ENCODE measurements around the gene CXCL12.

CXCL12 gene

DNA sequence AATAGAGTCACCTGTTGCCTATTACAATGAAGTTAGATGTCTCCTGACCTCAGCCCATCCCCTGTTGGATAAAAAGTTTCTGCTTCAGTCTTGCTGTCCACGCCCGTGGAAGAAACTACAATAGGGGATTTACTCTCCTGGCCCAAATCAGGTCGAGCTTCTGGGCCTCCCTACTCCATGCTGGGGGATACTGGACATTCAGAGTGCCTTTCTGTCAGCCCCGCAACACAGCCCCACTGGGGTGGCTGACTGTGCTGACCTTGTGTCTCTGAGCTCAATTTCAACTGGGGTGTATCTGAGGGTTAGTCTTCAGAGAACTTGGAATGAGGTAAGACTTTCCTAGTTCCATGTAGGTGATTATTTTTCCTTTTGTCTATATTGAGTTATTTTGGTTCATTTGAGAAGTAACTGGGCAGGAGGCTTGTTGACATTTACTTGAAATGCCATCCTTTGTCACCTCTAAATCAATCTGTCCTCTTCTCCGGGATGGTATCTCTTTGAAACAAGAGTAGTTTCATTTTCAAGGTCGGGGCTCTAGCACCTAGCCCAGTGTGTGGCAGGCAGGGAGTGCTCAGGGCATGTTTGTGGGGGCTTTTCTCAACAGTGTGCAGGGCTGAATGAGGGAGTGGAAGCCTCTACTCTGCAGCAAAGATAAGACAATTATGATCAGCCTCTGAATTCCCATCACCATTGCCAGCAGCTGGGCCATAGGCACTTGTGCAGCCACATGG lies 17.7 kb upstream of the CXCL12 start:
- DNase-seq = no peak
- in situ Hi-C loops (cut with MboI; ENCODE audit: low pct_unique_long_range_greater_than_20kb, low sequenced_read_pairs) = no loop called here

DNA sequence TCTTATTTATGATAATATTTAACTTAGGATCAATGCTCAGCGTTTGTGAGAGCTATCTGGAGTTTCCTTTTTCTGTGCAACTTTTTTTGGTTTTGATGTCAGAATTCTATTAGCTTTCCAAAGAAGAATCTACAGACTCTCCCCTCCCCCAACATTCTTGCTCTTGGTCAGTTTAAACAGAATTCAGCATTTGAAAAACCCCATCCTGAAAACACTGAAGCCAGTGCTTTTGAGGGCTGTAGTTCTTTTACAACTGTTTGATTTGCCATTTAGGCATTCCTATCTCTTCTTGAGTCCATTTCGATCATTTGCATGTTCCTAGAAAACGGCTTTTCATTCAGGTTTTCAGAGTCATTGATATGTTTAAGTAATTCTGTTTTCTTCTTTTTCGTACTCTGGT lies 15.6 kb upstream of the CXCL12 start:
- no peak for DNase-seq
- in situ Hi-C loops (cut with MboI; ENCODE audit: low pct_unique_long_range_greater_than_20kb, low sequenced_read_pairs) = no loop called here

DNA sequence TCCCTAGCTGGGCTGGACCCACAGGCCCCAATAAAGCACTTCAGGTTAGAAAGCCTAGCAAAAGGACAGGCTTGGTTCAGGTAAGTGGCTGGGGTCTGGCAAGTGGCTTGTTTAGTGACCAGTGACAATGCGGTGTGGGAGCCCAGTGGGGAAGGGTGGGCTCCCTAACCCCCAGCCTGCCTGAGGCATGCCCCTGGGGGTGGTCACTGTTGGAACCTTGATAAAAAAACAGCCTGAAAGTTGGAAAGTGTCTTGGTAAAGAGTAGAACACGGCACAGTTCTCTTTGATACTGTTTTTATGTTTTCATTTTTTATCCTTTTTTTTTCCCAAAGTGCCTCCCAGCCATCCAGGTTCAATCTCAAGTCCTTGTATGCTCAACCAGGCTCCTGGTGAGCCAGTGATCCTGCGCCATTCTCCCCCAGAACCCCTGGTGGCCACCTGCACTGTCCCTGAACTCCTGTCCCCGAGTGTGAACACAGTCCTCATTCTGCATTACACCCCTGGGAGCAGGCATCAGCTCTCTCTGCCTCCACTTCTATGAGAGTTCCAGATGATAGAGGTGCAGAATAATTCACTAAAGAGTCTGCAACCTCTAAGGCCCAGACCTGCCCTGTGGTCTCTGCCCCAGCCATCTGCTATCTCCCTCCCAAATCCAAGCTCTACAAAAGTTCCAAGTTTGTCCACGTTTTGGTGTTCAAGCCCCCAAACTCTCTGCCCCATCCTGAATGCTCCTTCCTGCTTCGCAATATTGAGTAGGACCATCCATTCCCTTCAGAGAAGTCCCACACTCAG lies 15.0 kb upstream of the CXCL12 start:
- no peak for DNase-seq
- in situ Hi-C loops (cut with MboI; ENCODE audit: low pct_unique_long_range_greater_than_20kb, low sequenced_read_pairs) = loop anchor here (25.0 kb wide), 2 partner anchors 462 to 713 kb away; no protein-coding TSS in a partner anchor

DNA sequence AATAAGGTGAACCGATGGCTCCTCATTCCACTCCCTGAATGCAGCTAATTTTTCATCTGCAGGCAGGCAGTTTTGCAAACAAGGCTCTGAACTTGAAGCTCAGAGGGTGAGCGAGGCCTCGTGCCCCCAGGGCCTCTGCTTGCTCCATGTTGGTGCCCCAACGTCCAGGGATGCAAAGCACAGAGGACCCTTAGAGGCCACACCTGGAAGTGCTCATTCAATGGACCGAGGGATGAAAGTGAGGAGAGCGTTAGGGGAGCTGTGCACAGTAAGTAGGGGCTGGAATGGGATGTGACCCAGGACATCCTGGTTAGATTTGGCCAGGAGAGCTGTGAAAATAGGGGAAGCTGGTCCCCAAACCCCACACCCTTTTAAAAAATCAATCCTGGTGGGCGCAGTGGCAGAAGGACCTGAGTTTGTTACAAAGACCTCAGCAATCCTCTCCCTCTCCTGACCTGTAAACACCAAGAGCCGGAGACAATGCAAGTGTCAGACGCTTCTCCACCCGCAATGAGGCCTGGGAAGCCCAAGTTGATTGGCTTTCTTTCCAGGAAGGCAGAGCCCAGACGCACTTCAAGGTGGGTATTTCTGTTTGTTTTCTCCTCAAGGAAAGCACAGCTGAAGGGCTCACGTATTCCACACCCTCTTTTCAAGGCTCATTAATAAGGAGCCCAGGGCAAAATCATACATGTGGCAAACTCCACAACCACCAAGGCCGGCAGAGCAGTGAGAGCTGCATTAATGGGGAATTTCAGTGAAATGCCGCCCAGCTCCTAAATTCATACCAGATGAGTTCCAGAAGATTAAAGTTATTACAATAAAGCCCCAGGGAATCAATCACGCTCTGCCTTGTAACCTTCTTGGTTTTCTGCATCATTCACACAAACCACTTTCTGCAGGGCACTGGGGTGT lies 14.1 kb upstream of the CXCL12 start:
- no peak for DNase-seq
- in situ Hi-C loops (cut with MboI; ENCODE audit: low pct_unique_long_range_greater_than_20kb, low sequenced_read_pairs) = loop anchor here (25.0 kb wide), 2 partner anchors 463 to 712 kb away; no protein-coding TSS in a partner anchor

DNA sequence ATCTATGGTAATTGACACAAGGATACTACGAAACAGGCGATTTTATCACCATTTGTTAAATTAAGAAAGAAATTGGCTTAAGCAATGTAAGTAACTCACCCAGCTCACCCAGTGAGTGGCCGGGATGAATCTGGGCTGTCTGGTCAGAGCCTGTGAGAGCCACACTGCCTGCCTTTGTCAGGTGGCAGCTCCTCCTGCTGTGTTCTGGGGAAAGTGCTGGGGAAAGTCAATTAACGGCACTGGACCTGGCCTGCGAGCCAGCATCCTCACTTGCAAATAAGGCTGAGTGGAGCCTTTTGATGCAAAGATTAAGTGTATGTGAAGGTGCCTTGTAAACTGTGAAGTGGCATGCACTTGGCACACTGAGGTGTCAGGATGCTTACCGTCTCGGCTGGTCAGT lies 13.4 kb upstream of the CXCL12 start:
- no peak for DNase-seq
- in situ Hi-C loops (cut with MboI; ENCODE audit: low pct_unique_long_range_greater_than_20kb, low sequenced_read_pairs) = loop anchor here (25.0 kb wide), 2 partner anchors 464 to 711 kb away; no protein-coding TSS in a partner anchor

DNA sequence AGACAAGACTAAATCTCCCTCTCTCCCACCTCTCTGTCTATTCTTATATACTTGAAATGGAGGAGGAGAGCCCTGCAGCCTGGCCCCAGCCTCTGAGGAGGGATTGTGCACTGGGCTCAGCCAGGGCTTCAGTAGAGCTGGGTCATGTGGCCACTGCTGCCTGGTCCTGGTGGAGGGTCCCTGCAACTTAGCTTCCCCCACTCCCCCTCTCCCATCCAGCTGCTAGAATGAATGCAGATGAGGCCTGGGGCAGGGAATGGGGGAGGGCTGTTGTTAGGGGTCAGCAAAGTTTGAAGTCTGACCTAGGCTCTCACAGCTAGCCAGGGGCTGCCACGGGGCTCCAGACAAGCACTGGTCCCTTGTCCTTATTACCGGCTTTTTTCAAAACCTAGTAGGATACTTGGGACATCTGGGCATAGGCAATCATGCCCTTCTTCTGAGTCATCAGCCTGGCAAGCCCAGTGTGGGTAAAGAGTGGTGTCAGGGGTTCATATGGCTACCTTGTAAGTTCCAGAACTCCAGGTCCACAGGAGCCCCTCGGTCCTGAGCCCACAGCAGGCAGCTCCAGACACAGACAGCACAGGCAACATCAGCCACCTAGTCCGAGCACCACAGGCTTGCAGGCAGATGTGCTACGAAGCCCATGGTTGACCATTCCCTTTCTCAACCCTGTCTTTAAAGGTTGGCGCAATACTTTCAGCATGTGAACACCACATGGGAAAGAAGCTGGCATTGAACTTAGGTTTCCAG lies 12.8 kb upstream of the CXCL12 start:
- DNase-seq = no peak
- in situ Hi-C loops (cut with MboI; ENCODE audit: low pct_unique_long_range_greater_than_20kb, low sequenced_read_pairs) = loop anchor here (25.0 kb wide), 2 partner anchors 465 to 710 kb away; no protein-coding TSS in a partner anchor

DNA sequence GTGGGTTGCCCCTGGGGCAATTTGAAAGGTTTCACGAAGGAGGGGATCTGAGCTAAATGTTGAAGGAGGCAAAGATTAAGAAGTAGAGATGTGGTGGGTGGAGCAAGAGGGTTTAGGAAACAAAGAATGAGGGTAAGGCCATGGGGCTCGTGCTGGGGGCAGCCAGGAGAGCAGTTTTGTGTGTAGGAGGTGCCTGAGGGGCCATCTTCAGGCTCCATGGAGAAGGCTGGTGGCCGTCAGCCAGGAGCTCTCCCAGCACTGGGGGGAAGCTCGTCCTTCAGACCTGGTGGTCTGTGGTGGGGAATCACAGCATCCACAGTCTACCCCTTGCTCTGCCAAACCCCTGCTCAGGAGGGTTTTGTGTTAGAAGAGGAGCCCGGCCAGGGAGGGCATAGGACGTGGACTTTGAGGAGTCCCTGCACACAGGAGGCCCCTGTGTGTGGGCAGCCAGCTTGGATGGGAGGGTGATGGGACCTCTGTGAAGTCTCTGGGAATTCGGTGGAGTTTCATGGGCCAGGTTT lies 11.8 kb upstream of the CXCL12 start:
- in situ Hi-C loops (cut with MboI; ENCODE audit: low pct_unique_long_range_greater_than_20kb, low sequenced_read_pairs) = loop anchor here (25.0 kb wide), 2 partner anchors 466 to 709 kb away; no protein-coding TSS in a partner anchor
- no peak for DNase-seq

DNA sequence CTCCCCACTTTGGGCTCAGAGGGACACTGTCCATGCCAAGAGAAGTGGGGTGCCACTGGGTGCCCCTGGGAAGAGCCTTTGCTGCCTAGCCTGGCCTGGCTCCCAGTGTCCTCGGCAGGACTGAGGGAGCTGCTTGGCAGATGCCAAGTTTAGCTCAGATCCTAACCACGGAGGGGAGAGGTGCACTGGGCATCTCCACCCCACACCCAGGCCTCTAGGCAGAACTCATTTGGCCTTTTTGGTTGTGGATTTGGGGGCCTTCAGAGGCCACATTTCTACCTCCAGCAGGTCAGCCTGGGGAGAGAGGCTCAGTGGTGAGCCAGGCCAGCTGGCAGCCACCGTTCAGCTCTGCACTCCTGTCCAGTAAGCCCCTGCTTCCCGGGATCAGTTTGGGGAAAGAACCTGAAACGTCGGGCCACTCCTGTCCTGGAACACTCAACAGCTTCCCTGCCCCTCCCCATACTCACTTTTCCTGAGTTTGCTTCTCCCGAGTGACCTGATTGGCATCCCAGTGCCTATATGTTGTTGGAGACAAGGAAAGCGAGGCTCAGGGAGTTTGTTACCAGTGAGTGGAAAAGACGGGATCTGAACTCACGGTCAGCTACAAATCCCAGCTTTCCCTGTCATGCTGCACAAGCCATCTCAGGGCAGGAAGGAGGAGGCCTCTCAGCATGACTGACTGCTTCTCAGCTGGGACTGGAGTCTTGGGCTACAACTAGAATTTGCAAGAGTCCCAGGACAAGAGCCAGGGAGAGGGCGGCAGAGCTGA lies 11.2 kb upstream of the CXCL12 start:
- no peak for DNase-seq
- in situ Hi-C loops (cut with MboI; ENCODE audit: low pct_unique_long_range_greater_than_20kb, low sequenced_read_pairs) = loop anchor here (25.0 kb wide), 2 partner anchors 466 to 709 kb away; no protein-coding TSS in a partner anchor

DNA sequence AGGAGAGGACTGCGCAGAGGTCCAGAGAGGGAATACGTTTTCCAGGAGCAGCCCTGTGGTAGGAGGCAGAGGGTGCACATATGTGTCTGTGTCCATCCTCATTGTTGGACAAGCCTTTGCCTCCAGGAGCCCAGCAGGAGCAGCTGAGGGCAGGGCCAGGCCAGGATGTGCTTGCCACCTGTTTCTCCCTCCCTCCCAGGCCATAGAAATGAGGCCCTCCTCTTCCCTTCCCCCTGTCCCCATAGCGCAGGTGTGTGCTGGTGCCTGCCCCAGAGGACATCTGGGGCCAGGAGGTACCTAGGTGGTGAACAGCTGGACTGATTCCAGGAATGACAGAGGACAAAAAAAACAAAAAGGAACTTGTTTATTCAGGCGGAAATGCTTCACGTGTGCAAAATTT lies 10.5 kb upstream of the CXCL12 start:
- in situ Hi-C loops (cut with MboI; ENCODE audit: low pct_unique_long_range_greater_than_20kb, low sequenced_read_pairs) = loop anchor here (25.0 kb wide), 2 partner anchors 467 to 708 kb away; no protein-coding TSS in a partner anchor
- DNase-seq = no peak

DNA sequence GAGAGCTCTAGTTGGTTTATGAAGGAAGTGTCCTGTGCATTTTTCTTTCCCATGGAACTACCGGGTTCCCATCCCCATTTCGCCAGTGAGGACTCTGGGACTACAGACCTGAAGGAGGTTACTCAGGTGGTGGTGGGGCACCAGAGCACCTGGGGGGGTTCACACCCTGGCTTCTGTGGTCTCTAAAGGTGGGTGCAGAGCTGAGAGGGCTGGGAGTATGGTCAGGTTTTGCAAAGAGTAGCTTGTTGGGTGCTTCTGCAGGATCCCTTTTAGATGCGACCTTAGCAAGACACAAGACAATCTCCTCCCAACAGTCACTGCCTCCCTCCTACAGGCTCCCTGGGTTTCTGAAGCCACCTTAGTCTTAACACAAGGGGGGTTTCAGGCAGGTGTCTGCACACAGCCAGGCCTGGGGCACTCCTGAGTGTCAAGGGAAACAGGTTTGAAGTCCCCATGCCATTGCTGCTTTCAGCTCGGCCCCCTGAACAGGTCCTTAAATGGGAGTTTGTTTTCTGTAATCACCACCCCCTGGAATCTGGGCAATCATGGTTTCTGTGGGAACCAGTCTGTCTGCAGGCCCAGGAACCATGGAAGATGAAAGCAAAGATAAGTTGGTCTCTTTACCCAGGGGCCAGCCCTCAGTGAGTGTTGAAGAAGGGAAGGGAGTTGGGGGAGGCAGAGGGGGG lies 9.9 kb upstream of the CXCL12 start:
- DNase-seq = no peak

DNA sequence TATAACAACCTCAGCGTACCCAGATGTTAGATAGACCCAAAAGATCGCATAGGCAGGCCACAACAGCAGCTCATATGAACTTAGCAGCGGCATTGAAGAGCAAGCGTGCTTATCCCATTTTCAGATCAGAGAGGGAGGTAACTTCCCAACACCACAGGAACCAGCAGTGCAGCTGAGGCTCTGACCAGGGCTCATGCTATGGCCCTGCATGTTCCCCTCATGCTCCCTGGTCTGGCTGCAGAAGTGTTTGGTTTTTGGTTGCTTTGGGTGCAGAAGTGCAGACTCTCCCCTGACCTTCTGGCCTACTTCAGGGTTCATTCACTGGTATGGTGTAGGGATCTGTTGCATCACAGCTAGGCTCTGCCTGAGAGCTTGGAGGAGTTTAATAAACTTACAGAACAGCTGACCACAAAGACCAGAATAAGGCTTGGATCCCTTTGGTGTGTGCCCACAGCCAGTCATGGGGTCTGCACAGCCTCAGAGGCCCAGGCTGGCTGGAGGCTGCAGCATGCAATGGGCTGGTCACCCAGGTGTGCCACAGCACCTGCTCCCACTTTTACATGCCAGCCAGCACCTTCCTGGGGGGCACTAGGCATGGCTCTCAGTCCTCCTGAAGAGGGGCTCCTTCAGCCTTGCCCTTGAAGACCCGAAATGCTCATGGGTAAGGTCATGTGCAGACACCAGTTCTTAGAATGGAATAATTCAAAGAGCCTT lies 9.1 kb upstream of the CXCL12 start:
- in situ Hi-C loops (cut with MboI; ENCODE audit: low pct_unique_long_range_greater_than_20kb, low sequenced_read_pairs) = loop anchor here (25.0 kb wide), 2 partner anchors 468 to 707 kb away; no protein-coding TSS in a partner anchor
- DNase-seq = no peak

More for the DNA sequence above, 9.9 kb upstream of the CXCL12 start:
- in situ Hi-C loops (cut with MboI; ENCODE audit: low pct_unique_long_range_greater_than_20kb, low sequenced_read_pairs) = loop anchor here (25.0 kb wide), 2 partner anchors 467 to 708 kb away; no protein-coding TSS in a partner anchor

DNA sequence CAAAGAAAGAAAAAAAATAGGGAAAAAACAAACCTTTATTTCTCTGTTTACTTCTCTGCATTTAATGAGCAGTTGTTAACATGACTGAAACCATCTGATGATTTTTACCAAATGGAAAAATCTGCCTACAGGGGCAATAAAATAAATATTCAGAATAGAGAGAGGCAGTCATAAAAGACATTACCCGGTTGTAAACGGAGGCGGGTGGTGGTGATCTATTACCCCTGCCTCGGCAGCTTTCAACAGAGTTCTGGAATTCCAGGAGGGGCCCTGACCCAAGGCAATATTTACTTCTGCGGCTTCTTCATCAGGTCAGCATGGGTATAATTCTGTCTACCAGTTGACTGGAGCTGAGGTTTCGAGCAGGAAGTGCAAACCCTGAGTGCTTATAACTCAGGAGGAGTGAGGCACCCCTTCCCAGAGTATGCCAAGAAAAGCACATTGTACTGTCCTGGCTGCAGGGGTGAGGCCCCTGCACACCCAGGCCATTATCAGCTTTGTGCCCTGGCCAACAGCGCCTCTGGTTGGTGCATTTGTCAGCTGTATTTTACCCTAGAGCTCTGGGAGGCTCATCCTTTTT lies 8.2 kb upstream of the CXCL12 start:
- no peak for DNase-seq
- in situ Hi-C loops (cut with MboI; ENCODE audit: low pct_unique_long_range_greater_than_20kb, low sequenced_read_pairs) = loop anchor here (25.0 kb wide), 2 partner anchors 469 to 706 kb away; no protein-coding TSS in a partner anchor

DNA sequence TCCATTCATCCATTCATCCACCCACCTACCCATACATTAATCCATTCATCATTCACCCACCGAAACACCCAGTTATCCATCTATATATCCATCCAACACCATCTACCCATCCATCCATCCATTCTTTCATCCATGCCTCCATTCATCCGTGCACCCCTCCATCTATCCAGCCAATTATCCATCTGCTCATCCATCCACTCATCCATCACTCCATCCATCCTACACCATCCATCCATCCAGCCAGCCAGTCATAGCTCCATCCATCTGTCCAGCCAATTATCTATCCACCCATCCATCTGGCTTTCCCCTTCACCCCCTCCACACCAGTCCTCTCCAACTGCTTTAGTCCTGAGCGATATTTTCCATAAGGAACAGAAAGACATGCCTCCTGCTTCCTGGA lies 7.5 kb upstream of the CXCL12 start:
- in situ Hi-C loops (cut with MboI; ENCODE audit: low pct_unique_long_range_greater_than_20kb, low sequenced_read_pairs) = loop anchor here (25.0 kb wide), 2 partner anchors 470 to 705 kb away; no protein-coding TSS in a partner anchor
- DNase-seq = no peak

DNA sequence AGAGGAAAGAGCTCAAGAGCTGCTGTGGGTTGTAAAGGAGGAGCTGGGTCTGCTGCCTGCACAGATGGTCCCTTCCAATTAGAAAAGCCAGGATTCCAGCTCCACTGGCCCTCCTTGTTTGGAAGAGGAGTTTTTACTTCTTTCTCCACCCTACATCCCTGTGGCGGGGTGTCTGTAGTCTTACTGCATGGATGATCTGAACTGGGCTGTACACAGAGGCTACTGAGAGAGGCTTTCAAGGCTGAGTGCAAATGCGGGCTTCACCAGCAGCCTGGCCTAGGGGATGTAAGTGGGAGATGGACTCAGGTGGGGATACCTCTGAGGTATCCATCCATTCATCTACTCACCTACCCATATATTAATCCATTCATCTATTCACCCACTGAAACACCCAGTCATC lies 7.1 kb upstream of the CXCL12 start:
- in situ Hi-C loops (cut with MboI; ENCODE audit: low pct_unique_long_range_greater_than_20kb, low sequenced_read_pairs) = loop anchor here (25.0 kb wide), 2 partner anchors 470 to 705 kb away; no protein-coding TSS in a partner anchor
- no peak for DNase-seq

DNA sequence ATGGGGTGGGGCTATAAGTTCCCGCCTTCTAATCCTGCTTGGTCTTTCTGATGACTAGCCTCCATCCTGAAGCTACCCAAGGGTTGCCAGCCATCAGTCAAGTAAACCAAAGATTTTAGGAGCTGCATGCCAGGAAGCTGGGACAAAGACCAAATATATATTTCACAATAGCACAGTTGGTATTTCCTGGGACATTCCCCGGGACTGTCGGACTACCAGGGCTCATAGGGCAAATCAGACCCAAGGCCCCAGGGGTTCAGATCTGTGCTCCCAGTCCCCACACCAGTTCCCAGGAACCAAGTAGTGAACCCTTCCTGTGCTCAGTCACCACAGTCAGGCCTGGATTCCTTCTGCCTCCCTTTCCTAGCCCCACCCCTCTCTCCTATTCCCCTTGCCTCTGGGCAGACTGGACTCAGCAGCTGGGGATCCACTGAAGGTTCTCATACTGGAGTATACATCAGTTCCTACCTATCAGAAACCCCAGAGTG lies 5.7 kb upstream of the CXCL12 start:
- no peak for DNase-seq
- in situ Hi-C loops (cut with MboI; ENCODE audit: low pct_unique_long_range_greater_than_20kb, low sequenced_read_pairs) = loop anchor here (25.0 kb wide), 2 partner anchors 472 to 703 kb away; no protein-coding TSS in a partner anchor

Measured in KBM-7 (cell line).